ENCODE measurements around the gene C11orf54. TPM values are rescaled to one million over a fixed set of nuclear protein-coding genes. Genes with fewer than 3 reads are reported as not detected.
"Not testable (repeated sequence)": the region's sequence is repeated elsewhere in the genome, so short reads cannot be mapped to it uniquely, and the experiment has no call there.

Gene C11orf54
- total RNA-seq, 4 donors from 2014 or later, result 33.8 to 81.4 (median 45.4) TPM

GRCh38 chr11:93751001-93751400, 9.5 kb downstream of the C11orf54 start:
- Histone ChIP-seq H3K4me3 (no peak overlapping the region), H3K4me1 (peaks cover 0 to 2% (median 2%) of the 10 kb centered on the region in 3 donors), H3K27ac (no peak overlapping the region), H3K27me3 (no peaks in the 10 kb centered on the region), H3K9me3 (no peaks in the 10 kb centered on the region), H3K36me3 (peaks cover 0 to 44% of the 10 kb centered on the region in 2 donors)
- ATAC-seq, result no peak
- WGBS, 2 donors (ENCODE audit: low coverage in 1 of 2), result 43 to 54% methylated on average over 1 of the region's 1 CpG
- no peak for TF ChIP-seq EP300 (IDR thresholded peaks at IDR 0.05)
- TF ChIP-seq CTCF (IDR thresholded peaks at IDR 0.05), result no peak
- TF ChIP-seq POLR2A (IDR thresholded peaks at IDR 0.05), result no peak
- no peak for TF ChIP-seq POLR2AphosphoS5 (IDR thresholded peaks at IDR 0.05)

GRCh38 chr11:93753241-93753640, 11.8 kb downstream of the C11orf54 start:
- Histone ChIP-seq H3K9me3 (no peaks in the 10 kb centered on the region), H3K36me3 (peaks cover 0 to 66% of the 10 kb centered on the region in 2 donors), H3K27ac (no peak overlapping the region), H3K27me3 (no peaks in the 10 kb centered on the region), H3K4me3 (no peak overlapping the region), H3K4me1 (no peaks in the 10 kb centered on the region)
- TF ChIP-seq EP300 (IDR thresholded peaks at IDR 0.05) (no peak), CTCF (IDR thresholded peaks at IDR 0.05) (no peak), POLR2AphosphoS5 (IDR thresholded peaks at IDR 0.05) (no peak), POLR2A (IDR thresholded peaks at IDR 0.05) (no peak)
- no peak for ATAC-seq
- WGBS, 2 donors (ENCODE audit: low coverage in 1 of 2), result 82 to 100% methylated on average over 2 of the region's 2 CpGs

DNA sequence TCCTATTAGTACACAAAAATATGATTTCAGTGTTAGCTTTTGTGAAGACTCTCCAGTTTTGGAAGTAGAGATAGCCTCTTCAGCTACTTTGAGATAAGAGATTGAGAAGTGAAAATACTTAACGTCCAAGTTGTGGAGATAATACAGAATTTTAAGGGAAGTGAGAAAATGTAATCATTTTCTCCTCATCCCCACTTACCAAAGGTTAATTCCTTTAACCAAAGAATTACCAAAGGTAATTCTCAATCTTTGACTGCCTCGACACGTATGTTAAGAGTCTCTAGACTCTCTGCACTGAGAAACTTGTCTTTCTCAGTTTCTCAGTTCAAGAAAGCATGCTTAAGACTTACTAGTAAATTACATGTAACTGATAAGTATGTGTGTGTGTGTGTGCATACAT, 15.3 kb downstream of the C11orf54 start:
- Histone ChIP-seq H3K27me3 (no peaks in the 10 kb centered on the region), H3K36me3 (peaks cover 0 to 96% of the 10 kb centered on the region in 2 donors), H3K9me3 (no peaks in the 10 kb centered on the region), H3K4me1 (no peaks in the 10 kb centered on the region), H3K27ac (no peak overlapping the region), H3K4me3 (no peak overlapping the region)
- TF ChIP-seq POLR2AphosphoS5 (IDR thresholded peaks at IDR 0.05), result no peak
- no peak for TF ChIP-seq EP300 (IDR thresholded peaks at IDR 0.05)
- no peak for TF ChIP-seq CTCF (IDR thresholded peaks at IDR 0.05)
- no peak for TF ChIP-seq POLR2A (IDR thresholded peaks at IDR 0.05)
- 78 to 92% methylated on average over 3 of the region's 3 CpGs for WGBS, 2 donors (ENCODE audit: low coverage in 1 of 2)
- no peak for ATAC-seq

GRCh38 chr11:93757301-93757700, 15.8 kb downstream of the C11orf54 start:
- TF ChIP-seq CTCF (IDR thresholded peaks at IDR 0.05), result no peak
- no peak for TF ChIP-seq POLR2AphosphoS5 (IDR thresholded peaks at IDR 0.05)
- TF ChIP-seq EP300 (IDR thresholded peaks at IDR 0.05), result no peak
- H3K4me1 ChIP-seq, result no peaks in the 10 kb centered on the region
- ATAC-seq, result no peak
- 67 to 86% methylated on average over 2 of the region's 3 CpGs for WGBS, 2 donors (ENCODE audit: low coverage in 1 of 2)
- no peaks in the 10 kb centered on the region for H3K9me3 ChIP-seq
- no peaks in the 10 kb centered on the region for H3K27me3 ChIP-seq
- H3K27ac ChIP-seq, result no peak overlapping the region
- H3K4me3 ChIP-seq, result no peak overlapping the region
- peaks cover 0 to 98% of the 10 kb centered on the region in 2 donors for H3K36me3 ChIP-seq

GRCh38 chr11:93757924-93758865, 16.7 kb downstream of the C11orf54 start:
- Histone ChIP-seq H3K27me3 (no peaks in the 10 kb centered on the region), H3K27ac (no peak overlapping the region), H3K4me3 (no peak overlapping the region), H3K36me3 (peaks cover 0 to 99% of the 10 kb centered on the region in 2 donors), H3K4me1 (no peaks in the 10 kb centered on the region), H3K9me3 (no peaks in the 10 kb centered on the region)
- no peak for ATAC-seq
- TF ChIP-seq CTCF (IDR thresholded peaks at IDR 0.05) (no peak), EP300 (IDR thresholded peaks at IDR 0.05) (no peak), POLR2AphosphoS5 (IDR thresholded peaks at IDR 0.05) (no peak), POLR2A (IDR thresholded peaks at IDR 0.05) (no peak)
- WGBS, 2 donors (ENCODE audit: low coverage in 1 of 2), result 91% methylated on average over 9 of the region's 38 CpGs; no CpG with 5 or more reads in 1 of the 2 donors

- H3K36me3 ChIP-seq, result peaks cover 0 to 99% of the 10 kb centered on the region in 2 donors
- ATAC-seq, H3K27ac ChIP-seq, H3K4me3 ChIP-seq, H3K9me3 ChIP-seq, H3K27me3 ChIP-seq, H3K4me1 ChIP-seq: not testable (repeated sequence)
- 78 to 92% methylated on average over 3 of the region's 4 CpGs for WGBS, 2 donors (ENCODE audit: low coverage in 1 of 2)
Measured at GRCh38 chr11:93759123-93759522, 17.7 kb downstream of the C11orf54 start.
